Thyroid gland (tissue), 4 donors: ENCODE data around the gene STARD3NL.

Experiments
- POLR2A ChIP-seq, 2 donors: fragments of 450-650 bp; IDR thresholded peaks; one replicate each; pipeline ENCODE4 v1.6.1; 2017; ENCODE audit warnings: antibody characterized with exemption in 2 of 2, mild to moderate bottlenecking in 2 of 2, moderate library complexity in 1 of 2
- TF ChIP-seq, protein P1 (sequence below), 6 experiments: fragments of 200-600 bp in 3 of 6; fragments of 450-650 bp in 3 of 6; sonication (generic) in 3 of 6; IDR thresholded peaks; one replicate each; pipeline ENCODE4 v1.5.1; 2016 to 2019; ENCODE audit warnings: antibody characterized with exemption in 6 of 6, mild to moderate bottlenecking in 2 of 6, inconsistent platforms in 1 of 6, moderate library complexity in 1 of 6

DNA sequence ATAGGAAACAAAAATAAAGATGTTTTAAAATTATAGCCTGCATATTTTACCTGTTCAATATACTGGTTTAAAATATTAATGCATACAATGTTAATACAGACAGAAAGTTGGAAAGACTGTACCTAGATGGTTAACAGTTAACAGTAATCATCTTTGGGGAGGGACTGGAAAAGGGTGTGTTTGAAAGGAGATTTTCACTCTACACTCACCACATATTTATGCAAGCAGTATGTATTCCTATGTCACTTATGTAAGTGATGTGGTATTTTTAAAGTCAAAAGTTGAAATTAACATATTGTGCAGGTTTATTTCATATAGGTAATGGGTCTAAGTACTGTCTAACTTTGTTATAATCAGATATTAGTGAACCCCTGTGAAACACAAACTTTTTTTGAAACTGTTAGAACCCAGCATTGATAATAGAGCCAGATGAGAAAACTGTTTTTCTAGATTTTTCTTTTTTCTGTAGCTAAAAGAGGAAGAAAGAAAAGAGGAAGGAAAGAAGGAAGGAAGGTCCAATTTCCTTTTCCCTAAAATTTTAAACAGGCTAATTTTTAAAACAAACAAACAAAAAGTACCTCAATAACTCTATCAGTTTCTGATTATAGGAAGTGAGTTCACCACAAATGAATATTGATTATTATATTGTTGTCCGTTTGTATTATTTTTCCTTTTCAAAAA lies 9.0 kb upstream of the STARD3NL start:
- TF ChIP-seq, protein P1, sequence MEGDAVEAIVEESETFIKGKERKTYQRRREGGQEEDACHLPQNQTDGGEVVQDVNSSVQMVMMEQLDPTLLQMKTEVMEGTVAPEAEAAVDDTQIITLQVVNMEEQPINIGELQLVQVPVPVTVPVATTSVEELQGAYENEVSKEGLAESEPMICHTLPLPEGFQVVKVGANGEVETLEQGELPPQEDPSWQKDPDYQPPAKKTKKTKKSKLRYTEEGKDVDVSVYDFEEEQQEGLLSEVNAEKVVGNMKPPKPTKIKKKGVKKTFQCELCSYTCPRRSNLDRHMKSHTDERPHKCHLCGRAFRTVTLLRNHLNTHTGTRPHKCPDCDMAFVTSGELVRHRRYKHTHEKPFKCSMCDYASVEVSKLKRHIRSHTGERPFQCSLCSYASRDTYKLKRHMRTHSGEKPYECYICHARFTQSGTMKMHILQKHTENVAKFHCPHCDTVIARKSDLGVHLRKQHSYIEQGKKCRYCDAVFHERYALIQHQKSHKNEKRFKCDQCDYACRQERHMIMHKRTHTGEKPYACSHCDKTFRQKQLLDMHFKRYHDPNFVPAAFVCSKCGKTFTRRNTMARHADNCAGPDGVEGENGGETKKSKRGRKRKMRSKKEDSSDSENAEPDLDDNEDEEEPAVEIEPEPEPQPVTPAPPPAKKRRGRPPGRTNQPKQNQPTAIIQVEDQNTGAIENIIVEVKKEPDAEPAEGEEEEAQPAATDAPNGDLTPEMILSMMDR (IDR thresholded peaks at IDR 0.05): no peak
- TF ChIP-seq POLR2A (IDR thresholded peaks at IDR 0.05): no peak
